Effector memory CD4-positive, alpha-beta T cell (primary cell): ENCODE data around the gene CRHBP.

Experiments
- DNase-seq, 3 donors: peaks; one replicate each; pipeline ENCODE4 v3.0.0-alpha.2; 2020
- H3K27ac ChIP-seq: 2 replicates; pipeline ENCODE4 v1.7.0; 2013; ENCODE audit warnings: mild to moderate bottlenecking, low read length, moderate library complexity; ENCODE audit not compliant: insufficient read depth, poor library complexity, severe bottlenecking
- H3K27me3 ChIP-seq: replicated peaks from 2 replicates; pipeline ENCODE4 v1.7.0; 2013; ENCODE audit warnings: mild to moderate bottlenecking, low read length; ENCODE audit not compliant: insufficient read depth, control insufficient read depth, poor library complexity, severe bottlenecking
- H3K36me3 ChIP-seq: 2 replicates; pipeline ENCODE4 v1.7.0; 2013; ENCODE audit warnings: mild to moderate bottlenecking, low read length, moderate library complexity; ENCODE audit not compliant: control insufficient read depth, insufficient read depth
- H3K4me1 ChIP-seq: 2 replicates; pipeline ENCODE4 v1.7.0; 2013; ENCODE audit warnings: low read length, mild to moderate bottlenecking; ENCODE audit not compliant: control insufficient read depth, insufficient read depth, poor library complexity, severe bottlenecking
- H3K4me3 ChIP-seq: 2 replicates; pipeline ENCODE4 v1.7.0; 2013; ENCODE audit warnings: low read length, low read depth, mild to moderate bottlenecking; ENCODE audit not compliant: insufficient read depth, poor library complexity, severe bottlenecking
- H3K9me3 ChIP-seq: 2 replicates; pipeline ENCODE4 v1.7.0; 2013; ENCODE audit warnings: mild to moderate bottlenecking, low read length, moderate library complexity; ENCODE audit not compliant: control insufficient read depth

CRHBP gene

GRCh38 chr5:76954383-76954763 is 1.5 kb downstream of the CRHBP start:
- no peak overlapping the region for H3K27ac ChIP-seq
- no peaks in the 10 kb centered on the region for H3K9me3 ChIP-seq
- H3K4me1 ChIP-seq, result peaks cover 8% of the 10 kb centered on the region
- no peak for DNase-seq
- H3K27me3 ChIP-seq, result peaks cover 9% of the 10 kb centered on the region
- H3K36me3 ChIP-seq, result no peaks in the 10 kb centered on the region
- H3K4me3 ChIP-seq, result no peak overlapping the region

GRCh38 chr5:76956033-76956432 is 3.2 kb downstream of the CRHBP start:
- Histone ChIP-seq H3K27me3 (peaks cover 9% of the 10 kb centered on the region), H3K4me1 (peaks cover 8% of the 10 kb centered on the region), H3K36me3 (no peaks in the 10 kb centered on the region), H3K4me3 (no peak overlapping the region), H3K27ac (no peak overlapping the region), H3K9me3 (no peaks in the 10 kb centered on the region)
- DNase-seq, result no peak

GRCh38 chr5:76958991-76959767 is 6.3 kb downstream of the CRHBP start:
- Histone ChIP-seq H3K4me1 (no peaks in the 10 kb centered on the region), H3K36me3 (no peaks in the 10 kb centered on the region), H3K9me3 (no peaks in the 10 kb centered on the region), H3K27me3 (no peaks in the 10 kb centered on the region), H3K4me3 (no peak overlapping the region), H3K27ac (no peak overlapping the region)
- no peak for DNase-seq

GRCh38 chr5:76960004-76960625 is 7.3 kb downstream of the CRHBP start:
- no peaks in the 10 kb centered on the region for H3K27me3 ChIP-seq
- no peaks in the 10 kb centered on the region for H3K36me3 ChIP-seq
- no peak overlapping the region for H3K27ac ChIP-seq
- no peak for DNase-seq
- no peak overlapping the region for H3K4me3 ChIP-seq
- no peaks in the 10 kb centered on the region for H3K9me3 ChIP-seq
- no peaks in the 10 kb centered on the region for H3K4me1 ChIP-seq

- Histone ChIP-seq H3K27ac (no peak overlapping the region), H3K4me3 (no peak overlapping the region), H3K4me1 (no peaks in the 10 kb centered on the region), H3K36me3 (no peaks in the 10 kb centered on the region), H3K27me3 (no peaks in the 10 kb centered on the region), H3K9me3 (no peaks in the 10 kb centered on the region)
- no peak for DNase-seq
Observed at GRCh38 chr5:76964060-76964459, 11.2 kb downstream of the CRHBP start.

- no peaks in the 10 kb centered on the region for H3K9me3 ChIP-seq
- no peaks in the 10 kb centered on the region for H3K4me1 ChIP-seq
- DNase-seq, result no peak
- H3K36me3 ChIP-seq, result no peaks in the 10 kb centered on the region
- H3K4me3 ChIP-seq, result no peak overlapping the region
- no peaks in the 10 kb centered on the region for H3K27me3 ChIP-seq
- H3K27ac ChIP-seq, result no peak overlapping the region
Observed at GRCh38 chr5:76971511-76971910, 18.7 kb downstream of the CRHBP start.

- Histone ChIP-seq H3K27ac (no peak overlapping the region), H3K27me3 (no peaks in the 10 kb centered on the region), H3K4me3 (no peak overlapping the region), H3K9me3 (no peaks in the 10 kb centered on the region), H3K36me3 (no peaks in the 10 kb centered on the region), H3K4me1 (no peaks in the 10 kb centered on the region)
- no peak for DNase-seq
Observed at GRCh38 chr5:76972689-76973088, 19.8 kb downstream of the CRHBP start.

GRCh38 chr5:76974785-76975184 is 21.9 kb downstream of the CRHBP start:
- Histone ChIP-seq H3K27ac (no peak overlapping the region), H3K9me3 (no peaks in the 10 kb centered on the region), H3K4me3 (no peak overlapping the region), H3K4me1 (no peaks in the 10 kb centered on the region), H3K27me3 (no peaks in the 10 kb centered on the region), H3K36me3 (no peaks in the 10 kb centered on the region)
- DNase-seq, result no peak

GRCh38 chr5:76978869-76979268 is 26.0 kb downstream of the CRHBP start:
- DNase-seq, result no peak
- H3K4me1 ChIP-seq, result no peaks in the 10 kb centered on the region
- no peaks in the 10 kb centered on the region for H3K36me3 ChIP-seq
- no peaks in the 10 kb centered on the region for H3K9me3 ChIP-seq
- no peaks in the 10 kb centered on the region for H3K27me3 ChIP-seq
- no peak overlapping the region for H3K27ac ChIP-seq
- no peak overlapping the region for H3K4me3 ChIP-seq

- no peaks in the 10 kb centered on the region for H3K4me1 ChIP-seq
- no peak overlapping the region for H3K4me3 ChIP-seq
- no peaks in the 10 kb centered on the region for H3K9me3 ChIP-seq
- no peak for DNase-seq
- H3K27ac ChIP-seq, result no peak overlapping the region
- H3K36me3 ChIP-seq, result no peaks in the 10 kb centered on the region
- no peaks in the 10 kb centered on the region for H3K27me3 ChIP-seq
Observed at GRCh38 chr5:76980518-76981144, 27.8 kb downstream of the CRHBP start.
